ENCODE measurements around the gene LMBRD1. TPM values are rescaled to one million over a fixed set of nuclear protein-coding genes. Genes with fewer than 3 reads are reported as not detected.

Gene LMBRD1
- total and polyA plus RNA-seq, 7 donors: 21.6 to 73.8 (median 37.6) TPM

DNA sequence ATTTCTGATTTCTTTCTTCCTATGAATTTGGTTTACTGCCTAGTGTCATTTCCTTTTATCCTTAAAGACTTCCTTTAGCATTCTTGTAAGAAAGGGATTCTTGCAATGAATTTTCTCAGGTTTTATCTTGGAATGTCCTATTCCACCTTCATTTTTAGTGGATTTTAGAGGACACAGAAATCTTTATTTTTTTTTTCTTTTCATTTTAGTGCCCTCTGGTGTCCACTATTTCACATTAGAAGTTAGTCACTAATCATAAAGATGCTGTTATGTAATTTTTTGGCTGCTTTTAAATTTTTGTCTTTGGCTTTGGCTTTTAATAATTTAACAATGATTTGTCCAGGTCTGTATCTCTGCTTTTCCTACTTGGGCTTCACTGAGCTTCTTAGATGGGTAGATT, 28.1 kb downstream of the LMBRD1 start:
- Histone ChIP-seq H3K27ac (no peak overlapping the region), H3K36me3 (no peaks in the 10 kb centered on the region), H3K9me3 (no peaks in the 10 kb centered on the region), H3K27me3 (no peaks in the 10 kb centered on the region), H3K4me1 (peaks cover 0 to 6% (median 0%) of the 10 kb centered on the region in 4 donors), H3K4me3 (no peak overlapping the region)
- DNase-seq: no peak
- intact Hi-C loops (cut with DNase I): no loop called here
- TF ChIP-seq POLR2AphosphoS5 (IDR thresholded peaks at IDR 0.05) (no peak), EP300 (IDR thresholded peaks at IDR 0.05) (no peak), POLR2A (IDR thresholded peaks at IDR 0.05) (no peak)
- TF ChIP-seq, protein P1, sequence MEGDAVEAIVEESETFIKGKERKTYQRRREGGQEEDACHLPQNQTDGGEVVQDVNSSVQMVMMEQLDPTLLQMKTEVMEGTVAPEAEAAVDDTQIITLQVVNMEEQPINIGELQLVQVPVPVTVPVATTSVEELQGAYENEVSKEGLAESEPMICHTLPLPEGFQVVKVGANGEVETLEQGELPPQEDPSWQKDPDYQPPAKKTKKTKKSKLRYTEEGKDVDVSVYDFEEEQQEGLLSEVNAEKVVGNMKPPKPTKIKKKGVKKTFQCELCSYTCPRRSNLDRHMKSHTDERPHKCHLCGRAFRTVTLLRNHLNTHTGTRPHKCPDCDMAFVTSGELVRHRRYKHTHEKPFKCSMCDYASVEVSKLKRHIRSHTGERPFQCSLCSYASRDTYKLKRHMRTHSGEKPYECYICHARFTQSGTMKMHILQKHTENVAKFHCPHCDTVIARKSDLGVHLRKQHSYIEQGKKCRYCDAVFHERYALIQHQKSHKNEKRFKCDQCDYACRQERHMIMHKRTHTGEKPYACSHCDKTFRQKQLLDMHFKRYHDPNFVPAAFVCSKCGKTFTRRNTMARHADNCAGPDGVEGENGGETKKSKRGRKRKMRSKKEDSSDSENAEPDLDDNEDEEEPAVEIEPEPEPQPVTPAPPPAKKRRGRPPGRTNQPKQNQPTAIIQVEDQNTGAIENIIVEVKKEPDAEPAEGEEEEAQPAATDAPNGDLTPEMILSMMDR (IDR thresholded peaks at IDR 0.05): no peak

DNA sequence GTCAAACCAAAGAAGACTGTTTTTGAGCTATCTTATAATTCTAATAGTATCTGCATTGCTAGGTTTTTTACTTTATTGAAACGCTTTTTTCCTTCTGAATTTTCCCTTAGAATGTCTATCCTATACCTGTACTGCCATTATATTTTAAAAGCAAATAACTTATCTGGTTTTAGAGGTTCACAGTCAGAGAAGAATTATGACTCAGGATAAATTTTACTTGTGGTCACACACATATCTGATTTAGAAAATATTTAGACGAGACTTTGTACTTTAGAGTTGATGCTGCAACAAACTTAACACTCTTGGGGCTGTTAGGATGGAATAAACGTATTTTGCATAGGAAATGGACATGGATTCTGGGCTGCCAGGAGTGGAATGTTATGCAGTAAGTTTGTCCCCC, 33.0 kb downstream of the LMBRD1 start:
- H3K27me3 ChIP-seq: no peaks in the 10 kb centered on the region
- H3K4me3 ChIP-seq: no peak overlapping the region
- H3K27ac ChIP-seq: no peak overlapping the region
- peaks cover 0 to 6% (median 0%) of the 10 kb centered on the region in 4 donors for H3K4me1 ChIP-seq
- intact Hi-C loops (cut with DNase I): no loop called here
- H3K36me3 ChIP-seq: no peaks in the 10 kb centered on the region
- no peaks in the 10 kb centered on the region for H3K9me3 ChIP-seq
- TF ChIP-seq, protein P1 (IDR thresholded peaks at IDR 0.05): no peak
- TF ChIP-seq POLR2A (IDR thresholded peaks at IDR 0.05): no peak
- TF ChIP-seq EP300 (IDR thresholded peaks at IDR 0.05): no peak
- WGBS, 2 donors: 91 to 94% methylated on average over 3 of the region's 3 CpGs
- no peak for DNase-seq

DNA sequence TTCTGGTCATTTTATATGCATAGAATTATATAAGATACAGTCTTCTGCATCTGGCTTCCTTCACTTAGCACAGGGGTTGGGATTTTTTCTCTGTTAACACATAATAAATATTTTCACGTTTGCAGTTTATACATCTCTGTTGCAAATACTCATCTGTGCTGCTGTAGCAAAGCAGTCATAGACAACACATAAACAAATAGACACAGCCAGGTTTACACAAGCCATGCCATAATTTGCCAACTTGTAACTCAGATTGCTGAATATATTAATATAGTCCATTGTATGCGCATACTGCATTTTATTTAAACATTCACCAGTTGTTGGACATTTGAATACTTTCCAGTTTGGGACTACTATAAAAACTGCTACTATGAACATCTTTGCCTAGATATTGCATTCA, 35.0 kb downstream of the LMBRD1 start:
- no peak overlapping the region for H3K4me3 ChIP-seq
- no peak overlapping the region for H3K27ac ChIP-seq
- no peak for DNase-seq
- no peaks in the 10 kb centered on the region for H3K36me3 ChIP-seq
- H3K27me3 ChIP-seq: no peaks in the 10 kb centered on the region
- intact Hi-C loops (cut with DNase I): no loop called here
- peaks cover 0 to 10% (median 0%) of the 10 kb centered on the region in 4 donors for H3K4me1 ChIP-seq
- TF ChIP-seq POLR2A (IDR thresholded peaks at IDR 0.05): no peak
- H3K9me3 ChIP-seq: no peaks in the 10 kb centered on the region
- WGBS, 2 donors: 71 to 78% methylated on average over 2 of the region's 2 CpGs

GRCh38 chr6:69758214-69758613, 38.6 kb downstream of the LMBRD1 start:
- intact Hi-C loops (cut with DNase I): no loop called here
- H3K4me1 ChIP-seq: peaks cover 0 to 10% (median 0%) of the 10 kb centered on the region in 4 donors
- DNase-seq: no peak
- no peaks in the 10 kb centered on the region for H3K36me3 ChIP-seq
- H3K9me3 ChIP-seq: peaks cover 0 to 5% (median 0%) of the 10 kb centered on the region in 4 donors
- WGBS, 2 donors: 13 to 26% methylated on average over 1 of the region's 1 CpG
- H3K27me3 ChIP-seq: no peaks in the 10 kb centered on the region
- TF ChIP-seq POLR2AphosphoS5 (IDR thresholded peaks at IDR 0.05) (no peak), POLR2A (IDR thresholded peaks at IDR 0.05) (no peak), EP300 (IDR thresholded peaks at IDR 0.05) (no peak)
- TF ChIP-seq, protein P1 (IDR thresholded peaks at IDR 0.05): no peak
- H3K4me3 ChIP-seq: no peak overlapping the region
- no peak overlapping the region for H3K27ac ChIP-seq

GRCh38 chr6:69756907-69757306, 39.9 kb downstream of the LMBRD1 start:
- TF ChIP-seq EP300 (IDR thresholded peaks at IDR 0.05) (no peak), POLR2A (IDR thresholded peaks at IDR 0.05) (no peak), POLR2AphosphoS5 (IDR thresholded peaks at IDR 0.05) (no peak)
- TF ChIP-seq, protein P1 (IDR thresholded peaks at IDR 0.05): no peak
- peaks cover 0 to 5% (median 0%) of the 10 kb centered on the region in 4 donors for H3K9me3 ChIP-seq
- H3K27me3 ChIP-seq: no peaks in the 10 kb centered on the region
- H3K27ac ChIP-seq: no peak overlapping the region
- H3K36me3 ChIP-seq: no peaks in the 10 kb centered on the region
- intact Hi-C loops (cut with DNase I): no loop called here
- peaks cover 0 to 21% (median 4%) of the 10 kb centered on the region in 4 donors for H3K4me1 ChIP-seq
- no peak for DNase-seq
- WGBS, 2 donors: 26 to 79% methylated on average over 1 of the region's 1 CpG
- H3K4me3 ChIP-seq: no peak overlapping the region
